Measurements from ENCODE around the gene DEFB113. TPM values are rescaled to one million over a fixed set of nuclear protein-coding genes. Genes with fewer than 3 reads are reported as not detected.

Gene DEFB113
- polyA plus RNA-seq, 1 of the 3 experiments (the other 2 are of a cell fraction): not detected

DNA sequence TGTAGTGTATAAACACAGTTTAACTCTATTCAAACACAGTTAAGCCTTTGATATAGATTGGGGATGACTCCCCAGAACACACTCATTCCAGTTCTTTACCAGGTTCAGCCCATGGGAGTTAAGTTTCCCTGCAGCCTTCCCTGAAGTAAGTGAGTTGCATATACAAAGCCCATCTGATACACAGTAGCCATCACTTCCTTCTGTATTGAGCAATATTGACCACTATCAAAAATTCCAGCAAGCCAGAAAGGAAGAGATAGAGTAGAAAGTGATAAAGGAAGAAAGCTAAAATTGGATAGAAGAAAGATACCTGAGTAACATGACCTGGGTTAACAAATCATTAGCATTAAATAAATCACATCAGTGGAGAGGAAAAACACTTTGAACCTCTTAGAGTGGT is 40.1 kb downstream of the DEFB113 start:
- H3K4me3 ChIP-seq (ENCODE audit: low read depth in 2 of 2, low read length in 1 of 2): no peak overlapping the region
- no peak for TF ChIP-seq ZBTB33 (IDR thresholded peaks at IDR 0.05; ENCODE audit: borderline replicate concordance, low read depth)
- TF ChIP-seq, protein P1, sequence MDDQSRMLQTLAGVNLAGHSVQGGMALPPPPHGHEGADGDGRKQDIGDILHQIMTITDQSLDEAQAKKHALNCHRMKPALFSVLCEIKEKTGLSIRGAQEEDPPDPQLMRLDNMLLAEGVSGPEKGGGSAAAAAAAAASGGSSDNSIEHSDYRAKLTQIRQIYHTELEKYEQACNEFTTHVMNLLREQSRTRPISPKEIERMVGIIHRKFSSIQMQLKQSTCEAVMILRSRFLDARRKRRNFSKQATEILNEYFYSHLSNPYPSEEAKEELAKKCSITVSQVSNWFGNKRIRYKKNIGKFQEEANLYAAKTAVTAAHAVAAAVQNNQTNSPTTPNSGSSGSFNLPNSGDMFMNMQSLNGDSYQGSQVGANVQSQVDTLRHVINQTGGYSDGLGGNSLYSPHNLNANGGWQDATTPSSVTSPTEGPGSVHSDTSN (IDR thresholded peaks at IDR 0.05): no peak
- TF ChIP-seq, protein P2, sequence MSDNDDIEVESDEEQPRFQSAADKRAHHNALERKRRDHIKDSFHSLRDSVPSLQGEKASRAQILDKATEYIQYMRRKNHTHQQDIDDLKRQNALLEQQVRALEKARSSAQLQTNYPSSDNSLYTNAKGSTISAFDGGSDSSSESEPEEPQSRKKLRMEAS (IDR thresholded peaks at IDR 0.05; ENCODE audit: low read depth): no peak
- TF ChIP-seq, protein P3, sequence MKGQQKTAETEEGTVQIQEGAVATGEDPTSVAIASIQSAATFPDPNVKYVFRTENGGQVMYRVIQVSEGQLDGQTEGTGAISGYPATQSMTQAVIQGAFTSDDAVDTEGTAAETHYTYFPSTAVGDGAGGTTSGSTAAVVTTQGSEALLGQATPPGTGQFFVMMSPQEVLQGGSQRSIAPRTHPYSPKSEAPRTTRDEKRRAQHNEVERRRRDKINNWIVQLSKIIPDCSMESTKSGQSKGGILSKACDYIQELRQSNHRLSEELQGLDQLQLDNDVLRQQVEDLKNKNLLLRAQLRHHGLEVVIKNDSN (IDR thresholded peaks at IDR 0.05; ENCODE audit: borderline replicate concordance, low read depth): no peak
- no peak for TF ChIP-seq RFX5 (IDR thresholded peaks at IDR 0.05; ENCODE audit: low read length)
- no peak for TF ChIP-seq TAF1 (IDR thresholded peaks at IDR 0.05; ENCODE audit: borderline replicate concordance, low read depth, low read length)
- TF ChIP-seq RCOR1 (IDR thresholded peaks at IDR 0.05; ENCODE audit: low read length): no peak
- no peak for TF ChIP-seq CHD2 (IDR thresholded peaks at IDR 0.05; ENCODE audit: low read length, partially characterized antibody)
- no peaks in the 10 kb centered on the region for H3K27me3 ChIP-seq (ENCODE audit: insufficient read depth)
- no peak overlapping the region for H3K27ac ChIP-seq (ENCODE audit: low read depth in 2 of 2, low read length in 1 of 2)
- H2AFZ ChIP-seq (ENCODE audit: low read depth): no peak overlapping the region
- no peak for DNase-seq
- no peaks in the 10 kb centered on the region for H3F3A ChIP-seq (replicated peaks; ENCODE audit: insufficient read depth)
- H3K9me2 ChIP-seq: no peaks in the 10 kb centered on the region
- ChIA-PET CTCF (no interaction called here), POLR2A (no interaction called here)
- no peak overlapping the region for H3K9ac ChIP-seq
- no peaks in the 10 kb centered on the region for H3K36me3 ChIP-seq (replicated peaks in 1 of 2; ENCODE audit: control insufficient read depth in 1 of 2, insufficient read depth in 2 of 2, low read length in 1 of 2)
- no peaks in the 10 kb centered on the region for H3K4me1 ChIP-seq (ENCODE audit: control insufficient read depth in 1 of 2, insufficient read depth in 2 of 2, low read depth in 1 of 2, low read length in 1 of 2)
- no peak overlapping the region for H3K4me2 ChIP-seq
- no peaks in the 10 kb centered on the region for H3K9me3 ChIP-seq
- no peaks in the 10 kb centered on the region for H4K20me1 ChIP-seq (ENCODE audit: insufficient read depth)
- no peaks in the 10 kb centered on the region for H3K79me2 ChIP-seq (ENCODE audit: insufficient read depth)

DNA sequence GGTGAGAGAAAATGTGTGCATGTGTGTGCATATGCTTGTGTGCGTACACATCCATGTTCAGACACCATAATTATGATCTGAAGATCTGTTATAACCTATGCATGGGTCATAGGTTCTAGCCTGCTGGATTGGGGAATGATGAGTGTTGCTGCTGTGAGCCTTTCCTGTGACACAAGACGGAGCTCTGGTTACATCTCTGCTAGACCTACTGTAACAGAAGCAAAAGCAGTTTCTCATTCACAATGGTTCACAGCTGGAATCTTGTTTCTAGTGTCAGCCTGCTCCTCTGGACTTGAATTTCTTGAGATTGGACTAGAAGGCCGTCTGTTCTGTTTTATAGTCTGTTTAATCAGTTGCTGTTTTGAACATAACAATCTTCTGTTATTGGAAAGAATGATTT is 45.6 kb downstream of the DEFB113 start:
- no peaks in the 10 kb centered on the region for H3K79me2 ChIP-seq (ENCODE audit: insufficient read depth)
- WGBS (ENCODE audit: low lambda C conversion rate): 9% methylated on average over 3 of the region's 3 CpGs
- no peaks in the 10 kb centered on the region for H3F3A ChIP-seq (replicated peaks; ENCODE audit: insufficient read depth)
- H3K27ac ChIP-seq (ENCODE audit: low read depth in 2 of 2, low read length in 1 of 2): no peak overlapping the region
- no peak for DNase-seq
- no peaks in the 10 kb centered on the region for H3K27me3 ChIP-seq (ENCODE audit: insufficient read depth)
- no peaks in the 10 kb centered on the region for H3K9me3 ChIP-seq
- H3K36me3 ChIP-seq (replicated peaks in 1 of 2; ENCODE audit: control insufficient read depth in 1 of 2, insufficient read depth in 2 of 2, low read length in 1 of 2): no peaks in the 10 kb centered on the region
- TF ChIP-seq TEAD4 (IDR thresholded peaks at IDR 0.05; ENCODE audit: borderline replicate concordance, insufficient read depth): no peak
- TF ChIP-seq FOXJ3 (CRISPR knock-in tag; IDR thresholded peaks at IDR 0.05): no peak
- TF ChIP-seq RFX5 (IDR thresholded peaks at IDR 0.05; ENCODE audit: low read length): no peak
- TF ChIP-seq EP300 (IDR thresholded peaks at IDR 0.05; ENCODE audit: borderline replicate concordance in 1 of 2, low read depth in 1 of 2, low read length in 1 of 2): no peak
- no peak for TF ChIP-seq JUND (IDR thresholded peaks at IDR 0.05)
- no peak for TF ChIP-seq TCF12 (IDR thresholded peaks at IDR 0.05)
- no peak for TF ChIP-seq SIN3A (IDR thresholded peaks at IDR 0.05; ENCODE audit: borderline replicate concordance, low read depth, low read length)
- TF ChIP-seq ZBTB33 (IDR thresholded peaks at IDR 0.05; ENCODE audit: borderline replicate concordance, low read depth): no peak
- no peak for TF ChIP-seq POLR2AphosphoS5 (IDR thresholded peaks at IDR 0.05; ENCODE audit: low read depth, low read length)
- TF ChIP-seq, protein P4, sequence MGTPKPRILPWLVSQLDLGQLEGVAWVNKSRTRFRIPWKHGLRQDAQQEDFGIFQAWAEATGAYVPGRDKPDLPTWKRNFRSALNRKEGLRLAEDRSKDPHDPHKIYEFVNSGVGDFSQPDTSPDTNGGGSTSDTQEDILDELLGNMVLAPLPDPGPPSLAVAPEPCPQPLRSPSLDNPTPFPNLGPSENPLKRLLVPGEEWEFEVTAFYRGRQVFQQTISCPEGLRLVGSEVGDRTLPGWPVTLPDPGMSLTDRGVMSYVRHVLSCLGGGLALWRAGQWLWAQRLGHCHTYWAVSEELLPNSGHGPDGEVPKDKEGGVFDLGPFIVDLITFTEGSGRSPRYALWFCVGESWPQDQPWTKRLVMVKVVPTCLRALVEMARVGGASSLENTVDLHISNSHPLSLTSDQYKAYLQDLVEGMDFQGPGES (IDR thresholded peaks at IDR 0.05; ENCODE audit: low read depth, low read length): no peak
- no peak for TF ChIP-seq RAD21 (IDR thresholded peaks at IDR 0.05; ENCODE audit: low read length)
- CTCF ChIA-PET: interaction anchor here (1.4 kb wide), 1 partner anchor 301 kb away, joined by 3 read pairs; no protein-coding TSS in a partner anchor
- H3K9ac ChIP-seq: no peak overlapping the region
- POLR2A ChIA-PET: no interaction called here
- H3K4me1 ChIP-seq (ENCODE audit: control insufficient read depth in 1 of 2, insufficient read depth in 2 of 2, low read depth in 1 of 2, low read length in 1 of 2): no peaks in the 10 kb centered on the region
- H4K20me1 ChIP-seq (ENCODE audit: insufficient read depth): no peaks in the 10 kb centered on the region
- H3K9me2 ChIP-seq: no peaks in the 10 kb centered on the region
- no peak overlapping the region for H3K4me2 ChIP-seq
- no peak overlapping the region for H2AFZ ChIP-seq (ENCODE audit: low read depth)
- H3K4me3 ChIP-seq (ENCODE audit: low read depth in 2 of 2, low read length in 1 of 2): no peak overlapping the region
